IPS-15b (cell line): ENCODE data around the gene GPR158.

Experiments
- H3K27me3 ChIP-seq: one replicate; pipeline ENCODE4 v1.6.1; 2013; ENCODE audit warnings: low read length; ENCODE audit not compliant: control insufficient read depth, insufficient read depth
- H3K36me3 ChIP-seq: one replicate; pipeline ENCODE4 v1.6.1; 2013; ENCODE audit warnings: low read length; ENCODE audit not compliant: control insufficient read depth, insufficient read depth
- H3K4me1 ChIP-seq: one replicate; pipeline ENCODE4 v1.6.1; 2013; ENCODE audit warnings: mild to moderate bottlenecking, low read length; ENCODE audit not compliant: control insufficient read depth, insufficient read depth
- H3K4me3 ChIP-seq: one replicate; pipeline ENCODE4 v1.5.1; 2013; ENCODE audit warnings: low read depth, low read length
- H3K9ac ChIP-seq: one replicate; pipeline ENCODE4 v1.6.1; 2013; ENCODE audit warnings: low read depth, mild to moderate bottlenecking, low read length
- H3K9me3 ChIP-seq: one replicate; pipeline ENCODE4 v1.6.1; 2013; ENCODE audit warnings: mild to moderate bottlenecking, low read length; ENCODE audit not compliant: control insufficient read depth, insufficient read depth

GPR158 gene

GRCh38 chr10:25509151-25509550 lies 334.4 kb downstream of the GPR158 start:
- Histone ChIP-seq H3K4me1 (peaks cover 2% of the 10 kb centered on the region), H3K9ac (no peak overlapping the region), H3K4me3 (no peak overlapping the region), H3K9me3 (no peaks in the 10 kb centered on the region), H3K36me3 (no peaks in the 10 kb centered on the region), H3K27me3 (no peaks in the 10 kb centered on the region)

DNA sequence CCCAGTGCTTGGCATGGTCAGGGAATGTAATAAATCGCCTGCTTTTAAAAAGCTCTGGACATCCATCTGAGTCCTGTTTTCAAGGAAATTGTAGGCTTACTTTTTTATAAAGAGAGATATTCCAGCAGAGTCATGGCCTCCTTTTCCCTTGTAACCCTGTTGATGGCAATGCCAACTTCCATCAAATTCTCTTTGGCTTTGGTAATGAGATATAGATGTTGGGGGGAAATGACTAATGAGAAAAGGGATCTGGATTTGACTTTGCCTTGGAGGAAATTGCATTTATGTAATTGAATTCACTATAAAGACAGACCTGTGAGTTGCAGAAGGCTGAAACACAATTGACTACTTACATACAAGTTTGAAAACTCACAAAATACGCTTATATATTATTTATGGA lies 347.5 kb downstream of the GPR158 start:
- H3K4me3 ChIP-seq, result no peak overlapping the region
- no peak overlapping the region for H3K9ac ChIP-seq
- H3K9me3 ChIP-seq, result no peaks in the 10 kb centered on the region
- no peaks in the 10 kb centered on the region for H3K36me3 ChIP-seq
- H3K27me3 ChIP-seq, result no peaks in the 10 kb centered on the region
- no peaks in the 10 kb centered on the region for H3K4me1 ChIP-seq

DNA sequence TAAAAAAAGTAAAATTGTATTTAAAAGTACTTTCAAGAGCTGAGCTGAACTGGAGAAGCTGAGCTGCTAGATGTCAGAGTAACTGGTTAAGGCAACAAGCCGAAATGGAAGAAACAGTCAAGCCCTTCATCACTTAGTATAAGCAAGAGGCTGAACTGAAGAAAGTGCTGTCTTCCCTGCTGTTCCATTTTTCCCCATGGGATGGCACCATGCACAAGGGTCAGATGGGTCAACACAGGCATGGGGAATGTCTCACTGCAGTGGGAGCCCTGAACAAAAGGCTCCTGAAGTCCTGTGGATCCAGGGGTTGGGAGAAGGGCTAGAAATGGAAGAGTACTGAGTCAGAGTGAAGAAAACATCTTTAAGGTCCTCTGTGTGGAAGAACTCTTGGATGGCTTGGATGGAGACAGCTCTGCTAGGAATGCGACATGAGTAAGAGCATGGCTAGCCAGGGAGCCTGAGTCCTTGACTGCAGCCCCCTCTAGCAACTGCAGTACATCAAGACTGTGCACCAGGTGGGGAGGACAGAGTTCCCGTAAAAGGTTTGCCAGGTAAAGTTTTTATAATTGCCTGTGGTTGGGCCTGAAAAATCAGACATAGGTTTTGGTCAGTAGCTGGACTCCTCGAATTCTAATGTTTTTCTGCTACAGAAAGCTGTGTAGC lies 348.3 kb downstream of the GPR158 start:
- Histone ChIP-seq H3K27me3 (no peaks in the 10 kb centered on the region), H3K4me3 (no peak overlapping the region), H3K9ac (no peak overlapping the region), H3K4me1 (no peaks in the 10 kb centered on the region), H3K9me3 (no peaks in the 10 kb centered on the region), H3K36me3 (no peaks in the 10 kb centered on the region)

GRCh38 chr10:25530306-25530705 lies 355.5 kb downstream of the GPR158 start:
- no peak overlapping the region for H3K9ac ChIP-seq

GRCh38 chr10:25531457-25532061 lies 356.8 kb downstream of the GPR158 start:
- Histone ChIP-seq H3K27me3 (no peaks in the 10 kb centered on the region), H3K4me1 (no peaks in the 10 kb centered on the region), H3K36me3 (no peaks in the 10 kb centered on the region), H3K9me3 (no peaks in the 10 kb centered on the region), H3K4me3 (no peak overlapping the region), H3K9ac (no peak overlapping the region)

More at GRCh38 chr10:25530306-25530705, 355.5 kb downstream of the GPR158 start:
- Histone ChIP-seq H3K4me1 (no peaks in the 10 kb centered on the region), H3K9me3 (no peaks in the 10 kb centered on the region), H3K27me3 (no peaks in the 10 kb centered on the region), H3K4me3 (no peak overlapping the region), H3K36me3 (no peaks in the 10 kb centered on the region)

DNA sequence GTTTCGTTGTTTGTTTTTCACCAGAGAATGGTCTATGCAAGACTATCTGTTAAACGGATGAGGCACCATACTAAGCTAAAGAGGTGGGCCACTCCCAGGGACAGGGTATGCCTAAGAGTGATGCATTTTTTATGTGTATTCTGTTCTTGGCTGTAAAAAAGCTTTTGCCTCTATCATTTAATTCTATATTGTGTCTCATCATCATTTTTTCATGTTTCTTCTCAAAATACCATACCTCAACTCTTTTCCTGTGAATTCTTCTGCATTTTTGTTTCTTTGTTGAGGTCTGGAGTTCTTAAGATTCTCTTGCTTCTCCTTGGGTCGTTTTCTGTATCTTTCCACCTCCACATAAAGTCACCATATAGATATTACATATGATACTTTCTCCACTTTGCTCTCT lies 357.4 kb downstream of the GPR158 start:
- H3K4me3 ChIP-seq, result no peak overlapping the region
- no peaks in the 10 kb centered on the region for H3K27me3 ChIP-seq
- H3K36me3 ChIP-seq, result no peaks in the 10 kb centered on the region
- no peaks in the 10 kb centered on the region for H3K4me1 ChIP-seq
- H3K9me3 ChIP-seq, result no peaks in the 10 kb centered on the region
- no peak overlapping the region for H3K9ac ChIP-seq

- no peaks in the 10 kb centered on the region for H3K36me3 ChIP-seq
- H3K4me3 ChIP-seq, result no peak overlapping the region
- no peaks in the 10 kb centered on the region for H3K27me3 ChIP-seq
- no peaks in the 10 kb centered on the region for H3K4me1 ChIP-seq
- no peaks in the 10 kb centered on the region for H3K9me3 ChIP-seq
- no peak overlapping the region for H3K9ac ChIP-seq
These were observed 361.2 kb downstream of the GPR158 start for GRCh38 chr10:25536027-25536426.

DNA sequence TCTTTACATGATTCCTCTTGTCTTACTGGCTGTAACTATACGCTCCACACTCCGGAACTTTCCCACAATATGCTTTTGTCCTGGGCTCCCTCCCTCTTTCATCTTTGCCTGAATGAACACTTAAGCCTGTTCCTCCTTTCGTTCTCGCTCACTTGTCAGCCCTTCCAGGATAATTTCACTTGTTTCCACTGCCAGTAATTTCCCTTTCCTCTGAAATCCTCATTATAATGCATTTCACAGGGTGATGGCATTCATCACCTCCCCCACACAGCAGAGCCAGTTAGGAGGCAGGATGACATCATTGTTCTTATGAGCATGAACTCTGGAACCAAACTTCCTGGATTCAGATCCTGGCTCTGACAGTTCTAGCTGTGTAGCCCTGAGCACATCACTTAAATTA lies 372.6 kb downstream of the GPR158 start:
- H3K9ac ChIP-seq, result no peak overlapping the region
- no peak overlapping the region for H3K4me3 ChIP-seq
- no peaks in the 10 kb centered on the region for H3K36me3 ChIP-seq
- no peaks in the 10 kb centered on the region for H3K9me3 ChIP-seq
- no peaks in the 10 kb centered on the region for H3K27me3 ChIP-seq
- peaks cover 8% of the 10 kb centered on the region for H3K4me1 ChIP-seq

DNA sequence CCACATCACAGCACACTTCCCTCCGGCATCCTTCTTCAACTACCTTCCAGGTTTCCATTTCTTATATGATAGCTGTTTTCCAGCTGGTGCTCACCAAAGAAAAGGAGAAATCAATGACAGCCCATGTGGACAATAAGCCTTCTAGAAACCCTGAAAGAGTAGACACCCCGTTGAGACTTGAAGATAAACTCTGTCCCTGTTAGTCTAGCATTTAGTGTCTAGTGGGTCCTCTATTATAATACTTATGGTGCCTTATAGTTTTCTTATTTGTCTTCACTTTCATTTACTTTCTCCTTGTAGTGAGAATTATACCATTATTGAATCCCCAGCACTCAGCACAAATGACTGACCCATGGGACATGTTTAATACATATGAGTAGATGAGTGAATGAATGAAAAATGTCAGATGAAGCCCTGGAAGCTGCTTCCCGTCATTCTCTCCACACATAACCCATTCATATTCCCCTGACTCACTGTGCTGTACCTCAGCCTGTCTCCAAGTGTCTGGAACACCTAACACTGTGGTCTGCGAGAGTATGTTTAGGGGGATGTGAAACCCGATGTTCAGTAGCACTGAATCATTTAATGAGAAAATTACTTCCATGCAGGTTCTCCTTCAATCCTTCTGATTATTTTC lies 377.6 kb downstream of the GPR158 start:
- Histone ChIP-seq H3K4me1 (peaks cover 4% of the 10 kb centered on the region), H3K9ac (no peak overlapping the region), H3K9me3 (no peaks in the 10 kb centered on the region), H3K27me3 (no peaks in the 10 kb centered on the region), H3K4me3 (no peak overlapping the region), H3K36me3 (no peaks in the 10 kb centered on the region)

- Histone ChIP-seq H3K36me3 (no peaks in the 10 kb centered on the region), H3K9me3 (no peaks in the 10 kb centered on the region), H3K9ac (no peak overlapping the region), H3K4me3 (no peak overlapping the region), H3K27me3 (no peaks in the 10 kb centered on the region), H3K4me1 (no peaks in the 10 kb centered on the region)
These were observed 381.1 kb downstream of the GPR158 start for GRCh38 chr10:25555865-25556264.

GRCh38 chr10:25556457-25556856 lies 381.7 kb downstream of the GPR158 start:
- Histone ChIP-seq H3K36me3 (no peaks in the 10 kb centered on the region), H3K9me3 (no peaks in the 10 kb centered on the region), H3K4me1 (no peaks in the 10 kb centered on the region), H3K9ac (no peak overlapping the region), H3K4me3 (no peak overlapping the region), H3K27me3 (no peaks in the 10 kb centered on the region)

GRCh38 chr10:25557136-25557535 lies 382.3 kb downstream of the GPR158 start:
- Histone ChIP-seq H3K9me3 (no peaks in the 10 kb centered on the region), H3K4me1 (no peaks in the 10 kb centered on the region), H3K9ac (no peak overlapping the region), H3K4me3 (no peak overlapping the region), H3K36me3 (no peaks in the 10 kb centered on the region), H3K27me3 (no peaks in the 10 kb centered on the region)
